B cell (primary cell): ENCODE results near the gene HSBP1.

Source experiments
- CTCF ChIP-seq: fragments of 200-600 bp; IDR thresholded peaks from one replicate; pipeline ENCODE4 v1.8.0; 2022; ENCODE audit warnings: antibody characterized with exemption, mild to moderate bottlenecking
- EZH2 ChIP-seq: IDR thresholded peaks from 2 replicates; pipeline ENCODE4 v1.6.1; 2012; ENCODE audit warnings: borderline replicate concordance, low read depth, mild to moderate bottlenecking, moderate library complexity, low read length; ENCODE audit not compliant: insufficient read depth, poor library complexity, severe bottlenecking

DNA sequence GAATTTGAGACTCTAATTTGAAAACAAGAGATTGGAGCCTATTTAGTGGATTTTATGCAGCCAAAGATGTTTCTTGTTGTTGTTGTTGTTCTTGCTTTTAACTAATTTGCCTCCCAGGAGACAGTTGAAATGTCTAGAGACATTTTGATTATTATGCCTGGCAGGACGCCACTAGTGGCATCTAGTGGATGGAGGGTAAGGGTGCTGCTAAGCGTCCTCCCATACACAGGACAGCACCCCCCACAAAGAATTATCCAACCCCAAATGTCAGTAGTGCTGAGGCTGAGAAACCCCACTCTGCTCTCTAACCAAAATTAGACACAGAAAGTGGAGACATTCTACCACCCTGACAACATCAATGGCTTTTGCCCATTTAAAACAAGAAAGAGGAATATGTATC lies 15.4 kb upstream of the HSBP1 start:
- TF ChIP-seq CTCF (no peak), EZH2 (no peak)
